K562 (cell line): Measurements from ENCODE around the gene CCDC9B. TPM values are rescaled to one million over a fixed set of nuclear protein-coding genes. Genes with fewer than 3 reads are reported as not detected.

ENCODE experiments used
- ARNT ChIP-seq, 2 experiments: fragments of 450-650 bp; IDR thresholded peaks; 2 replicates each; pipeline ENCODE4 v1.6.1; 2016; ENCODE audit warnings: mild to moderate bottlenecking in 1 of 2
- BHLHE40 ChIP-seq: IDR thresholded peaks from 2 replicates; pipeline ENCODE4 v1.6.1; 2011; ENCODE audit warnings: low read length, improper control_type of control experiment
- C11orf30 ChIP-seq: fragments of 450-650 bp; IDR thresholded peaks from 2 replicates; pipeline ENCODE4 v1.6.1; 2016; ENCODE audit warnings: low read depth, mild to moderate bottlenecking
- CBX5 ChIP-seq: IDR thresholded peaks from 2 replicates; pipeline ENCODE4 v1.6.1; 2014; ENCODE audit warnings: low read depth, borderline replicate concordance
- CHD2 ChIP-seq: IDR thresholded peaks from 2 replicates; pipeline ENCODE4 v1.6.1; 2011; ENCODE audit warnings: low read depth, low read length
- CHD4 ChIP-seq: fragments of 200-600 bp; sonication (generic); IDR thresholded peaks from 3 replicates; pipeline ENCODE4 v1.6.1; 2012; ENCODE audit warnings: low read depth, mild to moderate bottlenecking, mixed read lengths, low read length, inconsistent platforms; ENCODE audit not compliant: insufficient read depth, insufficient replicate concordance, poor library complexity, severe bottlenecking
- KAT2B ChIP-seq: IDR thresholded peaks from one replicate; pipeline ENCODE4 v1.6.1; 2012; ENCODE audit warnings: low read depth, mild to moderate bottlenecking, control low read depth, inconsistent platforms, low read length, moderate library complexity
- KAT8 ChIP-seq: fragments of 450-650 bp; IDR thresholded peaks from 2 replicates; pipeline ENCODE4 v1.6.1; 2016; ENCODE audit warnings: low read depth, mild to moderate bottlenecking
- KDM2B ChIP-seq: fragments of 250-450 bp; sonication (Bioruptor Pico); IDR thresholded peaks from 2 replicates; pipeline ENCODE4 v1.8.0; 2021; ENCODE audit warnings: mild to moderate bottlenecking, moderate library complexity
- NCOA1 ChIP-seq: fragments of 450-650 bp; IDR thresholded peaks from 2 replicates; pipeline ENCODE4 v1.6.1; 2016; ENCODE audit warnings: low read depth
- NUFIP1 ChIP-seq: fragments of 450-650 bp; IDR thresholded peaks from 2 replicates; pipeline ENCODE4 v1.6.1; 2018; ENCODE audit not compliant: partially characterized antibody
- PHF20 ChIP-seq: fragments of 450-650 bp; IDR thresholded peaks from 2 replicates; pipeline ENCODE4 v1.6.1; 2018; ENCODE audit not compliant: partially characterized antibody
- RBM15 ChIP-seq: fragments of 200-400 bp; formaldehyde crosslinking; IDR thresholded peaks from 2 replicates; pipeline ENCODE4 v1.6.1; 2018; ENCODE audit warnings: mild to moderate bottlenecking, low read length, moderate library complexity; ENCODE audit not compliant: insufficient read depth
- RBM39 ChIP-seq: fragments of 200-400 bp; formaldehyde crosslinking; optimal IDR thresholded peaks from 2 replicates; pipeline ENCODE3; 2018; ENCODE audit warnings: low read depth, low read length
- SMAD2 ChIP-seq: fragments of 150-350 bp; IDR thresholded peaks from 2 replicates; pipeline ENCODE4 v1.6.1; 2014; ENCODE audit warnings: low read depth, mild to moderate bottlenecking, low read length
- SMC3 ChIP-seq: conservative IDR thresholded peaks from 2 replicates; pipeline ENCODE4 v1.6.1; 2011; ENCODE audit warnings: low read depth, low read length, improper control_type of control experiment; ENCODE audit not compliant: insufficient read depth
- SREBF1 ChIP-seq: fragments of 150-350 bp; IDR thresholded peaks from 2 replicates; pipeline ENCODE4 v1.6.1; 2014; ENCODE audit warnings: antibody characterized with exemption, low read depth, low read length, borderline replicate concordance
- XRCC4 ChIP-seq: IDR thresholded peaks from one replicate; pipeline ENCODE4 v1.6.1; 2011; ENCODE audit not compliant: insufficient read depth, insufficient read length; ENCODE audit errors: extremely low read depth
- ZBTB7A ChIP-seq: IDR thresholded peaks from 2 replicates; pipeline ENCODE4 v1.6.1; 2011; ENCODE audit warnings: low read depth, mild to moderate bottlenecking, low read length, moderate library complexity, borderline replicate concordance; ENCODE audit not compliant: control insufficient read depth
- ZFP1 ChIP-seq: fragments of 450-650 bp; formaldehyde crosslinking; IDR thresholded peaks from 2 replicates; pipeline ENCODE4 v1.4.0; 2020; ENCODE audit warnings: mild to moderate bottlenecking, mixed read lengths
- ZNF232 ChIP-seq: sonication (generic); formaldehyde crosslinking; IDR thresholded peaks from 2 replicates; pipeline ENCODE4 v1.8.0; 2022; ENCODE audit warnings: mild to moderate bottlenecking, missing genetic modification reagents
- ZNF644 ChIP-seq: fragments of 200-800 bp; sonication (Bioruptor generic); IDR thresholded peaks from 2 replicates; pipeline ENCODE4 v1.6.1; 2016; ENCODE audit warnings: low read depth, missing genetic modification characterization, missing compliant biosample characterization
- ZNF766 ChIP-seq: fragments of 200-800 bp; sonication (Bioruptor generic); conservative IDR thresholded peaks from 2 replicates; pipeline ENCODE4 v1.6.1; 2016; ENCODE audit warnings: missing genetic modification characterization, missing compliant biosample characterization
- polyA plus RNA-seq, 8 experiments: library from polyadenylated mRNA; depleted of rRNA in 4 of 8; stranded (reverse) in 5 of 8; unstranded in 3 of 8; fragments of >200 nt; fragmentation: Nextera tagmentation in 2 of 8; fragmentation: Illumina TruSeq in 1 of 8; extraction: Ambion mirVana in 2 of 8; extraction: Trizol in 1 of 8; gene quantifications; 2 replicates each; pipeline versions ENCODE4 v1.2.1 to v1.2.3, GENCODE V29; 2011 to 2014; ENCODE audit warnings: inconsistent platforms in 1 of 8, missing spikeins in 1 of 8
- total RNA-seq, 7 experiments: library from RNA; depleted of rRNA in 6 of 7; stranded (reverse); fragments of >200 nt in 6 of 7; fragmentation: Illumina TruSeq in 2 of 7; extraction: Trizol in 2 of 7; gene quantifications; 2 replicates each; pipeline versions ENCODE4 v1.2.1 to v1.2.3, GENCODE V29; 2011 to 2021; ENCODE audit warnings: low replicate concordance in 1 of 7
- TF ChIP-seq, protein P1 (sequence below): sonication (generic); formaldehyde crosslinking; IDR thresholded peaks from 2 replicates; pipeline ENCODE4 v1.8.0; 2022; ENCODE audit warnings: mild to moderate bottlenecking, missing genetic modification reagents
- TF ChIP-seq, protein P2 (sequence below): fragments of 450-650 bp; formaldehyde crosslinking; IDR thresholded peaks from 2 replicates; pipeline ENCODE4 v1.4.0; 2020; ENCODE audit warnings: mild to moderate bottlenecking, moderate library complexity
- TF ChIP-seq, protein P3 (sequence below): fragments of 450-650 bp; IDR thresholded peaks from 2 replicates; pipeline ENCODE4 v1.6.1; 2016; ENCODE audit warnings: low read depth, mild to moderate bottlenecking, moderate library complexity
- TF ChIP-seq, protein P4 (sequence below): sonication (generic); formaldehyde crosslinking; IDR thresholded peaks from 2 replicates; pipeline ENCODE4 v1.4.0; 2020; ENCODE audit warnings: mild to moderate bottlenecking, missing genetic modification reagents

CCDC9B gene
- total and polyA plus RNA-seq, 9 of the 15 experiments (the other 6 are each of a cell fraction or from before 2014, with no cell fraction given), result 0.01 to 0.47 (median 0.15) TPM; not detected in 1

DNA sequence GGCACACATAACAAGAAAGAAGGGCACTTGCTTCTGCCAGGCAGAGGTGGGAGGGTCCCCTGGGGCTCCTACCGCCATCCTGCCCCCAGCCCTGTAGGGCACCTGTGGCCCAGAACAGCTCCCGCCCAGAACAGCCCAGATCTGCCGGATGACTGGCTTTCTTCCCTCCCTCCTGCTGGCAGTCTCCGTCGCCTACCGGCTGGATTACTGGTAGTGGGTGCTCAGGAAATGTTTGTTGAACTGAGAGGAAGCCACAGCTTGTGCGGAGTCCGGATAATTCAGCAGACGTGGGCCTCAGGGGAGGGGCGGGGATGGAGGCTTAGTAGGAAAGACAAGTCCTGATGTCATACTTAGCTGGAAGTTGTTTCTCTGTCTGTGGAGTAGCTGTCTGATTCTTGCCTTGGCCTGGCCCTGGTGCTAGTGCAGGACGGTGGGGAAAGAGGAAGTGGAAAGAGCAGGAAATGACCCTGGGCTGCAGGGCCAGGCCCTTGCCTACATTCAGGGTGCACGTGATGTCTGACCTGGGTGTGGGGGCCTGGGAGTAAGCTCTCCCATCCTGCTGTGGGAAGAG lies 6.7 kb downstream of the CCDC9B start (continued):
- TF ChIP-seq KAT8 (no peak), NUFIP1 (no peak), ZFP1 (CRISPR knock-in tag) (no peak), RBM15 (no peak), ZNF232 (CRISPR knock-in tag) (no peak), ZBTB7A (no peak), KAT2B (no peak), BHLHE40 (peak; percentile 91), CHD2 (no peak), CHD4 (no peak), CBX5 (no peak), SMAD2 (no peak), SMC3 (no peak), PHF20 (peak; percentile 20), ZNF644 (no peak), RBM39 (no peak), XRCC4 (no peak), ARNT (IDR thresholded peaks at IDR 0.05) (no peak), ZNF766 (peak; percentile 67; the same call in 1 of the 2 replicates), C11orf30 (no peak), KDM2B (CRISPR knock-in tag) (no peak), SREBF1 (no peak), NCOA1 (no peak)
- TF ChIP-seq, protein P1, sequence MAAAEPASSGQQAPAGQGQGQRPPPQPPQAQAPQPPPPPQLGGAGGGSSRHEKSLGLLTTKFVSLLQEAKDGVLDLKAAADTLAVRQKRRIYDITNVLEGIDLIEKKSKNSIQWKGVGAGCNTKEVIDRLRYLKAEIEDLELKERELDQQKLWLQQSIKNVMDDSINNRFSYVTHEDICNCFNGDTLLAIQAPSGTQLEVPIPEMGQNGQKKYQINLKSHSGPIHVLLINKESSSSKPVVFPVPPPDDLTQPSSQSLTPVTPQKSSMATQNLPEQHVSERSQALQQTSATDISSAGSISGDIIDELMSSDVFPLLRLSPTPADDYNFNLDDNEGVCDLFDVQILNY (CRISPR knock-in tag), result no peak
- TF ChIP-seq, protein P2, sequence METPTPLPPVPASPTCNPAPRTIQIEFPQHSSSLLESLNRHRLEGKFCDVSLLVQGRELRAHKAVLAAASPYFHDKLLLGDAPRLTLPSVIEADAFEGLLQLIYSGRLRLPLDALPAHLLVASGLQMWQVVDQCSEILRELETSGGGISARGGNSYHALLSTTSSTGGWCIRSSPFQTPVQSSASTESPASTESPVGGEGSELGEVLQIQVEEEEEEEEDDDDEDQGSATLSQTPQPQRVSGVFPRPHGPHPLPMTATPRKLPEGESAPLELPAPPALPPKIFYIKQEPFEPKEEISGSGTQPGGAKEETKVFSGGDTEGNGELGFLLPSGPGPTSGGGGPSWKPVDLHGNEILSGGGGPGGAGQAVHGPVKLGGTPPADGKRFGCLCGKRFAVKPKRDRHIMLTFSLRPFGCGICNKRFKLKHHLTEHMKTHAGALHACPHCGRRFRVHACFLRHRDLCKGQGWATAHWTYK (CRISPR knock-in tag), result no peak
- TF ChIP-seq, protein P3, sequence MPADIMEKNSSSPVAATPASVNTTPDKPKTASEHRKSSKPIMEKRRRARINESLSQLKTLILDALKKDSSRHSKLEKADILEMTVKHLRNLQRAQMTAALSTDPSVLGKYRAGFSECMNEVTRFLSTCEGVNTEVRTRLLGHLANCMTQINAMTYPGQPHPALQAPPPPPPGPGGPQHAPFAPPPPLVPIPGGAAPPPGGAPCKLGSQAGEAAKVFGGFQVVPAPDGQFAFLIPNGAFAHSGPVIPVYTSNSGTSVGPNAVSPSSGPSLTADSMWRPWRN, result no peak
- TF ChIP-seq, protein P4, sequence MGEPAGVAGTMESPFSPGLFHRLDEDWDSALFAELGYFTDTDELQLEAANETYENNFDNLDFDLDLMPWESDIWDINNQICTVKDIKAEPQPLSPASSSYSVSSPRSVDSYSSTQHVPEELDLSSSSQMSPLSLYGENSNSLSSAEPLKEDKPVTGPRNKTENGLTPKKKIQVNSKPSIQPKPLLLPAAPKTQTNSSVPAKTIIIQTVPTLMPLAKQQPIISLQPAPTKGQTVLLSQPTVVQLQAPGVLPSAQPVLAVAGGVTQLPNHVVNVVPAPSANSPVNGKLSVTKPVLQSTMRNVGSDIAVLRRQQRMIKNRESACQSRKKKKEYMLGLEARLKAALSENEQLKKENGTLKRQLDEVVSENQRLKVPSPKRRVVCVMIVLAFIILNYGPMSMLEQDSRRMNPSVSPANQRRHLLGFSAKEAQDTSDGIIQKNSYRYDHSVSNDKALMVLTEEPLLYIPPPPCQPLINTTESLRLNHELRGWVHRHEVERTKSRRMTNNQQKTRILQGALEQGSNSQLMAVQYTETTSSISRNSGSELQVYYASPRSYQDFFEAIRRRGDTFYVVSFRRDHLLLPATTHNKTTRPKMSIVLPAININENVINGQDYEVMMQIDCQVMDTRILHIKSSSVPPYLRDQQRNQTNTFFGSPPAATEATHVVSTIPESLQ (CRISPR knock-in tag), result no peak
